Fibroblast of lung (primary cell): Measurements from ENCODE around the gene LONP2.

Experiments used
- EZH2 ChIP-seq: IDR thresholded peaks from 2 replicates; pipeline ENCODE4 v1.5.1; 2012; ENCODE audit warnings: low read length, control low read depth, mild to moderate bottlenecking; ENCODE audit errors: missing control alignments
- TF ChIP-seq, protein P1 (sequence below), 2 donors: IDR thresholded peaks in 1 of 2; conservative IDR thresholded peaks in 1 of 2; 1 replicate in 1 of 2; 2 replicates in 1 of 2; pipeline ENCODE4 v1.5.1; 2011 to 2012; ENCODE audit warnings: low read length in 2 of 2, control low read depth in 1 of 2, inconsistent platforms in 1 of 2, low read depth in 1 of 2, mild to moderate bottlenecking in 1 of 2

GRCh38 chr16:48206594-48207242 lies 37.4 kb upstream of the LONP2 start:
- TF ChIP-seq, protein P1, sequence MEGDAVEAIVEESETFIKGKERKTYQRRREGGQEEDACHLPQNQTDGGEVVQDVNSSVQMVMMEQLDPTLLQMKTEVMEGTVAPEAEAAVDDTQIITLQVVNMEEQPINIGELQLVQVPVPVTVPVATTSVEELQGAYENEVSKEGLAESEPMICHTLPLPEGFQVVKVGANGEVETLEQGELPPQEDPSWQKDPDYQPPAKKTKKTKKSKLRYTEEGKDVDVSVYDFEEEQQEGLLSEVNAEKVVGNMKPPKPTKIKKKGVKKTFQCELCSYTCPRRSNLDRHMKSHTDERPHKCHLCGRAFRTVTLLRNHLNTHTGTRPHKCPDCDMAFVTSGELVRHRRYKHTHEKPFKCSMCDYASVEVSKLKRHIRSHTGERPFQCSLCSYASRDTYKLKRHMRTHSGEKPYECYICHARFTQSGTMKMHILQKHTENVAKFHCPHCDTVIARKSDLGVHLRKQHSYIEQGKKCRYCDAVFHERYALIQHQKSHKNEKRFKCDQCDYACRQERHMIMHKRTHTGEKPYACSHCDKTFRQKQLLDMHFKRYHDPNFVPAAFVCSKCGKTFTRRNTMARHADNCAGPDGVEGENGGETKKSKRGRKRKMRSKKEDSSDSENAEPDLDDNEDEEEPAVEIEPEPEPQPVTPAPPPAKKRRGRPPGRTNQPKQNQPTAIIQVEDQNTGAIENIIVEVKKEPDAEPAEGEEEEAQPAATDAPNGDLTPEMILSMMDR (conservative IDR thresholded peaks at IDR 0.05 in 1 of 2, IDR thresholded peaks at IDR 0.05 in 1 of 2; ENCODE audit: low read depth in 1 of 2, low read length in 2 of 2), result no peak
- TF ChIP-seq EZH2, result no peak
